Cortex of kidney (tissue), 1 donor: ENCODE measurements around the gene NFATC3.
"Not testable (repeated sequence)": the region's sequence is repeated elsewhere in the genome, so short reads cannot be mapped to it uniquely, and the experiment has no call there.

Experiments used
- DNase-seq: peaks from one replicate; lab custom pipeline; 2025; lab: John Stamatoyannopoulos, UW

The NFATC3 gene

DNA sequence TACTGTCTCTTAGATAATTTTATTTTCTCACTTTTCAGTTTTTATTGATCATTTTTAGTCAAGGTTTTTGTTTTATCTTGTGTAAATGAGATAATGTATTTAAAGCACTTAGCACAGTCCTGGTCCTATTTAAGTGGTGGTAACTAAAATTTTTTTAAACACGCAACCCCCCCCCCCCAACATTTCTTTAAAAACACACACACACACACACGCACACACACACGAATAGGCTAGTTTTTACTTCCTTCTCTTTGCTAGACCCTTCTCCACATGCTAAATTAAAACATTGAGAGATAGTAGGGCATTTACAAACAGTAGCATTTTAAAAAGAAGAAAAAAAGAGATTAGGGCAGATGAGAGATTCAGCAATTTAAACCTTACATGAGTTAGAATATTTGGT lies 5.0 kb downstream of the NFATC3 start:
- no peak for DNase-seq

DNA sequence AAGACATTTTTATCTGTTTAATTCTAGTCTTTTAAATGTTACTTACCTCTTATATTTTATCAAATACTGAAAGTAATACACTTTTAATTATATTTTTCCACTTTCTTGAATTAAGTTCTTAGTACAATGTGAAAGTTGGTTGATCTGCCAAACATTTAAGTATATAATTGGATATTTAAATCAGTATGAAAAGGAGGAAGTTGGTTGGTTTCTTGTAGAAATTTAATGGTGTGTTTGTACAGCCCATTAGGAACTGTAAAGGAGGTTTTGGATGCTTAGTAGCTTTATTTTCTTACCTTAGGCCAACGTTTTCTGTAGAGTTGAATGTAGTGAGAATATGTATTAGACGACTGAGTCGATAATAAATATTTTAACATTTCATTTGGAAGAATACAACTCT lies 5.4 kb downstream of the NFATC3 start:
- DNase-seq: no peak

GRCh38 chr16:68091380-68092261 lies 6.5 kb downstream of the NFATC3 start:
- no peak for DNase-seq

DNA sequence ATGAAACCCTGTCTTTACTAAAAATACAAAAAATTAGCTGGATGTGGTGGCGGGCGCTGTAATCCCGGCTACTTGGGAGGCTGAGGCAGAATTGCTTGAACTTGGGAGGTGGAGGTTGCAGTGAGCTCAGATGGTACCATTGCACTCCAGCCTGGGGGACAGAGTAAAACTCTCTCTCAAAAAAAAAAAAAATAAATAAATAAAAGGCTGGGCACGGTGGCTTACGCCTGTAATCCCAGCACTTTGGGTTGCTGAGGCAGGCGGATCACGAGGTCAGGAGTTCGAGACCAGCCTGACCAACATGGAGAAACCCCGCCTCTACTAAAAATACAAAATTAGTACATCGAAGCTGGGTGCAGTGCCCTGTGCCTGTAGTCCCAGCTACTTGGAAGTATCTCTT lies 7.1 kb downstream of the NFATC3 start:
- DNase-seq: not testable (repeated sequence)

DNA sequence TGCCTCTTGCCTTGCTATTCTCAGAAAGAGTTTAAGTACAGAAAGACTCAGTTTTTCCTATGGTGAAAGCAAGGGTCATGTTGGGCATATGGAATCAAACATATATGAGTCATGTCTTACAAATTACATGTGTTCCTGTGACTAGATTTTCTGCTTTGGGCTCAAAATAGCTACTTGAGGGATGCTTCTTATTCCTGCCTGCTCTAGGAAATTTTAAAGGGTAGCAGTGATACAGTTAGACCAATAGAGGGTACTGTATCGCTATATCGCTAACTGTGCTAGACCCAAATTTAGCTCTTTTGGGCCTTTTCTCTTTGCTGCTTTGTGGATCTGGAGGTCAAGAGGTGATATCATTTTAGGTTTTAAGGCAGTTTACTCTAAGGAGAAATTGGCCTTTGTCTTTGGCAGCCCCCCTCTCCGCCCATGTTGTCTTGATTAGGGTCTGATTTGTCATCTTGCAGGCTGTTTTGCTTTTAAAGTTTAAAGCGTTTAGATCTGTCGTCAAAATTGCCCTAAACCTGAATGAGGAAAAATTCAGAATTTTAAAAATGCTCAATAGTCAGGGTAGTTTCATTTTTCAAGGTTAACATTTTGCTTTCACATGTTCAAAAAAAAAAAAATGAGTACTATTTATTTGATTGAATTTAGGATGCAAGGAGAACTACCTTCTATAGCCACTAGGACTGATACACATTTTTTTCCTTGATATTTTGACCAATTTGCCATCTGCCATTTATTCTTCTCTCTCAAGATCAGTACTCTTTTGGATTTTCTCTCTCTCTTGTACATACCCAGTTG lies 8.8 kb downstream of the NFATC3 start:
- DNase-seq: no peak

- DNase-seq: no peak
Measured at GRCh38 chr16:68094614-68094934, 9.4 kb downstream of the NFATC3 start.

DNA sequence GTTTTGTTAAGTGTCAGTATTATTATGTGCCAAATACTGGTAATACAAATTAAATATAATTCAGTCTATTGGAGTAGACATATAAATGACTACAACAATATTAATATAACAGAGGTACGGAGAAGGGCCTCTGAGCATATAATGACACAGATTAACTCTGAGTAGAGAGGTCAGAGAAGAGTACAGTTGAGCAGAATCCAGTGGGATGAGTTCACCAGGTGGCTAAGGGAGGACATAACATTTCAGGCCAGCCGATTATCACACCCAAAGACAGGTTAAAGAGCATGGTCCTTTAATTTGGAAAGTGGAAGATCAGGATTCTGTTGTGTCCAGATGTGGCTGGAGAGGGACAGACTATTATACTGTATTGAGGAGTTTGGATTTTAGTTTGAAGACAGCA lies 11.3 kb downstream of the NFATC3 start:
- DNase-seq: no peak

GRCh38 chr16:68097088-68097487 lies 11.9 kb downstream of the NFATC3 start:
- no peak for DNase-seq

- no peak for DNase-seq
Measured at GRCh38 chr16:68097895-68098294, 12.7 kb downstream of the NFATC3 start.

GRCh38 chr16:68100488-68100887 lies 15.3 kb downstream of the NFATC3 start:
- no peak for DNase-seq

DNA sequence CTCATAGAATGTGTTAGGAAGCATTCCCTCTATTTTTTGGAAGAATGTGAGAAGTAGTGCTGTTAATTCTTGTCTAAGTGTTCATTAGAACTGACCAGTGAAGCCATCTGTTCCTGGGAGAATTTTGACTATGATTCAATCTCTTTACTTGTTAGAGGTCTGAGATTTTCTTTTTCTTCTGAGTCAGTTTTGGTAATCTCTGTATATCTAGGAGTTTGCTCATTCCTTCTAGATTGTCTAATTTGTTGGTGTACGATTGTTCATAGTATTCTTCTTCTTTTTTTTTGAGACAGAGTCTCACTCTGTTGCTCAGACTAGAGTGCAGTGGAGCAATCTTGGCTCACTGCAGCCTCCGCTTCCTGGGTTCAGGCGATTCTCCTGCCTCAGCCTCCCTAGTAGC lies 20.4 kb downstream of the NFATC3 start:
- DNase-seq: no peak

GRCh38 chr16:68107230-68107928 lies 22.2 kb downstream of the NFATC3 start:
- DNase-seq: not testable (repeated sequence)

DNA sequence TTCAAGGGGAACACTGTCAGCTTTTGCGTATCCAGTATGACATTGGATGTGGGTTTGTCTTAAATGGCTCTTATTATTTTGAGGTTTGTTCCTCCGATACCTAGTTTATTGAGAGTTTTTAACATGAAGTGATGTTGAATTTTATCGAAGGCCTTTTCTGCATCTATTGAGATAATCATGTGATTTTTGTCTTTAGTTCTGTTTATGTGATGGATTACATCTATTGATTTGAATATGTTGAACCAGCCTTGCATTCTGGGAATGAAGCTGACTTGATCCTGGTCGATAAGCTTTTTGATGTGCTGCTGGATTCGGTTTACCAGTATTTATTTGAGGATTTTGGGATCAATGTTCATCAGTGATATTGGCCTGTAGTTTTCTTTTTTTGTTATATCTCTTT lies 24.0 kb downstream of the NFATC3 start:
- DNase-seq: not testable (repeated sequence)

DNA sequence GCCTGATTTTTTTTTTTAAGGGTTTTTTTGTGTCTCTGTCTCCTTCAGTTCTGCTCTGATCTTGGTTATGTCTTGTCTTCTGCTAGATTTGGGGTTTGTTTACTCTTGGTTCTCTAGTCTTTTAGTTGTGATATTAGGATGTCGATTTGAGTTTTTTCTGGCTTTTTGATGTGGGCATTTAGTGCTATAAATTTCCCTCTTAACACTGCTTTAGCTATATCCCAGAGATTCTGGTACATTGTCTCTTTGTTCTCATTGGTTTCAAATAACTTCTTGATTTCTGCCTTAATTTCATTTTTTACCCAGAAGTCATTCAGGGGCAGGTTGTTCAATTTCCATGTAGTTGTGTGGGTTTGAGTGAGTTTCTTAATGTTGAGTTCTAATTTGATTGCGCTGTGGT lies 25.4 kb downstream of the NFATC3 start:
- DNase-seq: not testable (repeated sequence)

- DNase-seq: no peak
Measured at GRCh38 chr16:68111379-68111778, 26.2 kb downstream of the NFATC3 start.

DNA sequence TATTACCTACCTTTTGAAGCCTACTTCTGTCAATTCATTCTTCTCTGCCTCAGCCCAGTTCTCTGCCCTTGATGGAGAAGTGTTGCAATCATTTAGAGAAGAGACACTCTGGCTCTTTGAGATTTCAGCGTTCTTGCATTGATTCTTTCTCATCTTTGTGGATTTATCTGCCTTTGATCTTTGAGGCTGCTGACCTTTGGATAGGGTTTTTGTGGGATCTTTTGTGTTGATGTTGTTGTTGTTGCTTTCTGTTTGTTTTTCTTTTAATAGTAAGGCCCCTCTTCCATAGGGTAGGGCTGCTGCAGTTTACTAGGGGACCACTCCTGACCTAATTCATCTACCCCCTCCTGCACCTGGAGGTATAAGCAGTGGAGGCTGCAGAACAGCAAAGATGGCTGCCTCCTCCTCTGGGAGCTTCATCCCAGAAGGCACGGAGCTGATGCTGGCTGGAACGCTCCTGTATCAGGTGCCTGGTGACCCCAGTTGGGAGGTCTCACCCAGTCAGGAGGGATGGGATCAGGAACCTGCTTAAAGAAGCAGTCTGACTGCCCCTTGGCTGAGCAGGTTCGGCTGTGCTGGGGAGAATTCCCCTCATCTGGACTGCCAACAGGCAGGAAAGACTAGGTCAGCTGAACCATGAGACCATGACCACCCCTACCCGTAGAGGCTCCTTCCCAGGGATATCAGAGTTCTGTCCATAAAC lies 28.0 kb downstream of the NFATC3 start:
- no peak for DNase-seq

GRCh38 chr16:68113765-68114240 lies 28.6 kb downstream of the NFATC3 start:
- no peak for DNase-seq

GRCh38 chr16:68114939-68115338 lies 29.8 kb downstream of the NFATC3 start:
- not testable (repeated sequence) for DNase-seq

DNA sequence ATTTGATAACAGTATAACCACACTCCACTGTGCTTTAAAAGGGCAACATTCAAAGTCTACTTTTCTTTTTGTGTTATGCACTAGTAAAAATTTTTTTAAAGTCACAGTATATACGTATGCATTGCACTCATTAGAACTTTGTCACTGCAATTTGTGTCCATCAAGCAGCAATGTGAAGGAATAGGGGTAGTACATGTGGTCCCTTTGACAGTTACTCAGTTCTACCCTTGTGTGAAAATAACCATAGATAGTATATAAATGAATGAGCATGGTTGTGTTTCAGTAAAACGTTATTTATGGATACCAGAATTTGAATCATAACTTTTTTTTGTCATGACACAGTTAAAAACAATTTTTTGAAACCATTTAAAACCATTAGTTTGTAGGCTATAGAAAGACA lies 30.7 kb downstream of the NFATC3 start:
- no peak for DNase-seq

GRCh38 chr16:68116256-68116867 lies 31.2 kb downstream of the NFATC3 start:
- DNase-seq: no peak

GRCh38 chr16:68117884-68118283 lies 32.7 kb downstream of the NFATC3 start:
- no peak for DNase-seq
